Tibial nerve (tissue), 4 donors: Measurements from ENCODE around the gene AMPD2.

ENCODE experiments used
- CTCF ChIP-seq, 5 experiments: fragments of 200-600 bp in 3 of 5; fragments of 450-650 bp in 2 of 5; sonication (generic) in 3 of 5; IDR thresholded peaks; one replicate each; pipeline ENCODE4 v1.5.1; 2016 to 2019; ENCODE audit warnings: antibody characterized with exemption in 5 of 5, mild to moderate bottlenecking in 3 of 5, moderate library complexity in 2 of 5
- EP300 ChIP-seq, 2 donors: sonication (generic); formaldehyde crosslinking; IDR thresholded peaks; one replicate each; pipeline ENCODE4 v1.6.1; 2017; ENCODE audit warnings: antibody characterized with exemption in 2 of 2, mild to moderate bottlenecking in 1 of 2

- TF ChIP-seq CTCF (IDR thresholded peaks at IDR 0.05) (no peak), EP300 (IDR thresholded peaks at IDR 0.05) (no peak)
These were observed 40.1 kb upstream of the AMPD2 start for GRCh38 chr1:109579491-109579890.
